HepG2 (cell line): ENCODE results near the gene MPIG6B. TPM values are rescaled to one million over a fixed set of nuclear protein-coding genes. Genes with fewer than 3 reads are reported as not detected.

Source experiments
- AGO2 ChIP-seq: fragments of 200-400 bp; formaldehyde crosslinking; optimal IDR thresholded peaks from 2 replicates; pipeline ENCODE3; 2017; ENCODE audit warnings: mild to moderate bottlenecking, low read depth, low read length, moderate library complexity
- CREB1 ChIP-seq, 2 experiments: fragments of 450-650 bp in 1 of 2; IDR thresholded peaks; 2 replicates each; pipeline ENCODE4 v1.6.1; 2016 to 2017; ENCODE audit warnings: control low read depth in 1 of 2, mild to moderate bottlenecking in 1 of 2, missing compliant biosample characterization in 1 of 2, missing genetic modification characterization in 1 of 2
- CREB3 ChIP-seq: sonication (generic); formaldehyde crosslinking; IDR thresholded peaks from 2 replicates; pipeline ENCODE4 v1.5.0; 2020; ENCODE audit warnings: missing genetic modification reagents
- DNMT3B ChIP-seq: conservative IDR thresholded peaks from 2 replicates; pipeline ENCODE4 v1.6.1; 2016; ENCODE audit warnings: missing biosample characterization, control low read depth
- GATAD1 ChIP-seq: IDR thresholded peaks from 2 replicates; pipeline ENCODE4 v1.6.1; 2016; ENCODE audit warnings: missing genetic modification reagents, missing compliant biosample characterization
- HNF4G ChIP-seq, 2 experiments: sonication (generic) in 1 of 2; formaldehyde crosslinking in 1 of 2; IDR thresholded peaks; 2 replicates each; pipeline versions ENCODE4 v1.4.0 to v1.6.1; 2011 to 2020; ENCODE audit warnings: borderline replicate concordance in 2 of 2, low read depth in 2 of 2, mild to moderate bottlenecking in 2 of 2, low read length in 1 of 2, missing genetic modification reagents in 1 of 2, moderate library complexity in 1 of 2
- LBX2 ChIP-seq: sonication (generic); formaldehyde crosslinking; IDR thresholded peaks from 2 replicates; pipeline ENCODE4 v1.5.0; 2020; ENCODE audit warnings: missing genetic modification reagents, mild to moderate bottlenecking, borderline replicate concordance
- MTA1 ChIP-seq: sonication (generic); formaldehyde crosslinking; IDR thresholded peaks from 2 replicates; pipeline ENCODE4 v1.4.0; 2020; ENCODE audit warnings: missing genetic modification reagents, mild to moderate bottlenecking, borderline replicate concordance
- NFE2L1 ChIP-seq: sonication (generic); formaldehyde crosslinking; IDR thresholded peaks from 2 replicates; pipeline ENCODE4 v1.4.0; 2020; ENCODE audit warnings: missing genetic modification reagents, mild to moderate bottlenecking, borderline replicate concordance
- NFIB ChIP-seq: sonication (generic); formaldehyde crosslinking; IDR thresholded peaks from 2 replicates; pipeline ENCODE4 v1.9.0; 2021; ENCODE audit warnings: missing genetic modification reagents, mild to moderate bottlenecking, borderline replicate concordance
- ONECUT2 ChIP-seq: sonication (generic); formaldehyde crosslinking; IDR thresholded peaks from 2 replicates; pipeline ENCODE4 v1.4.0; 2020; ENCODE audit warnings: missing genetic modification reagents
- PRPF4 ChIP-seq: fragments of 200-400 bp; formaldehyde crosslinking; IDR thresholded peaks from 2 replicates; pipeline ENCODE4 v1.6.1; 2016; ENCODE audit warnings: low read length, low read depth; ENCODE audit not compliant: poor library complexity, severe bottlenecking
- SIX4 ChIP-seq: sonication (generic); formaldehyde crosslinking; IDR thresholded peaks from 2 replicates; pipeline ENCODE4 v1.4.0; 2020; ENCODE audit warnings: missing genetic modification reagents
- SMC3 ChIP-seq: IDR thresholded peaks from 2 replicates; pipeline ENCODE4 v1.6.1; 2011; ENCODE audit warnings: low read length, improper control_type of control experiment
- THAP11 ChIP-seq: IDR thresholded peaks from 2 replicates; pipeline ENCODE4 v1.6.1; 2016; ENCODE audit warnings: missing biosample characterization, missing genetic modification reagents
- U2AF2 ChIP-seq: fragments of 200-400 bp; formaldehyde crosslinking; IDR thresholded peaks from 2 replicates; pipeline ENCODE4 v1.6.1; 2017; ENCODE audit warnings: low read depth, mild to moderate bottlenecking, low read length
- ZC3H13 ChIP-seq: sonication (generic); formaldehyde crosslinking; IDR thresholded peaks from 2 replicates; pipeline ENCODE4 v1.8.1; 2023; ENCODE audit warnings: mild to moderate bottlenecking, missing genetic modification reagents, moderate library complexity
- ZFP37 ChIP-seq: sonication (generic); formaldehyde crosslinking; IDR thresholded peaks from 2 replicates; pipeline ENCODE4 v1.4.0; 2020; ENCODE audit warnings: missing genetic modification reagents, borderline replicate concordance
- ZNF260 ChIP-seq: sonication (generic); formaldehyde crosslinking; IDR thresholded peaks from 2 replicates; pipeline ENCODE4 v1.4.0; 2020; ENCODE audit warnings: missing genetic modification reagents, low read depth, mild to moderate bottlenecking, borderline replicate concordance
- ZNF34 ChIP-seq: sonication (generic); formaldehyde crosslinking; IDR thresholded peaks from 2 replicates; pipeline ENCODE4 v1.4.0; 2020; ENCODE audit warnings: mild to moderate bottlenecking, missing genetic modification reagents, borderline replicate concordance
- ZNF678 ChIP-seq: sonication (generic); formaldehyde crosslinking; IDR thresholded peaks from 2 replicates; pipeline ENCODE4 v1.4.0; 2020; ENCODE audit warnings: mild to moderate bottlenecking, missing genetic modification reagents
- polyA plus RNA-seq, 8 experiments: library from polyadenylated mRNA; depleted of rRNA in 3 of 8; stranded (reverse) in 7 of 8; unstranded in 1 of 8; fragments of >200 nt; fragmentation: Illumina TruSeq in 4 of 8; extraction: Trizol in 4 of 8; gene quantifications; 2 replicates each; pipeline versions ENCODE4 v1.2.1 to v1.2.3, GENCODE V29; 2011 to 2016; ENCODE audit warnings: low read depth in 4 of 8, missing spikeins in 1 of 8, mixed read lengths in 1 of 8; ENCODE audit not compliant: insufficient read depth in 1 of 8
- total RNA-seq, 5 experiments: library from RNA; depleted of rRNA; stranded (reverse); fragments of >200 nt; fragmentation: Illumina TruSeq; extraction: Trizol; gene quantifications; 2 replicates each; pipeline ENCODE4 v1.2.3, GENCODE V29; 2016; ENCODE audit warnings: low read depth in 1 of 5
- TF ChIP-seq, protein P1 (sequence below): sonication (generic); formaldehyde crosslinking; IDR thresholded peaks from 2 replicates; pipeline ENCODE4 v1.9.0; 2022; ENCODE audit warnings: missing genetic modification reagents, mild to moderate bottlenecking, borderline replicate concordance
- TF ChIP-seq, protein P2 (sequence below): sonication (generic); formaldehyde crosslinking; IDR thresholded peaks from 2 replicates; pipeline ENCODE4 v1.8.1; 2023; ENCODE audit warnings: mild to moderate bottlenecking, missing genetic modification reagents
- TF ChIP-seq, protein P3 (sequence below): sonication (generic); formaldehyde crosslinking; IDR thresholded peaks from 2 replicates; pipeline ENCODE4 v1.4.0; 2020; ENCODE audit warnings: mild to moderate bottlenecking, missing genetic modification reagents

The MPIG6B gene
- total and polyA plus RNA-seq, 2 of the 13 experiments (the other 11 are each of a cell fraction or from before 2014, with no cell fraction given): not detected

DNA sequence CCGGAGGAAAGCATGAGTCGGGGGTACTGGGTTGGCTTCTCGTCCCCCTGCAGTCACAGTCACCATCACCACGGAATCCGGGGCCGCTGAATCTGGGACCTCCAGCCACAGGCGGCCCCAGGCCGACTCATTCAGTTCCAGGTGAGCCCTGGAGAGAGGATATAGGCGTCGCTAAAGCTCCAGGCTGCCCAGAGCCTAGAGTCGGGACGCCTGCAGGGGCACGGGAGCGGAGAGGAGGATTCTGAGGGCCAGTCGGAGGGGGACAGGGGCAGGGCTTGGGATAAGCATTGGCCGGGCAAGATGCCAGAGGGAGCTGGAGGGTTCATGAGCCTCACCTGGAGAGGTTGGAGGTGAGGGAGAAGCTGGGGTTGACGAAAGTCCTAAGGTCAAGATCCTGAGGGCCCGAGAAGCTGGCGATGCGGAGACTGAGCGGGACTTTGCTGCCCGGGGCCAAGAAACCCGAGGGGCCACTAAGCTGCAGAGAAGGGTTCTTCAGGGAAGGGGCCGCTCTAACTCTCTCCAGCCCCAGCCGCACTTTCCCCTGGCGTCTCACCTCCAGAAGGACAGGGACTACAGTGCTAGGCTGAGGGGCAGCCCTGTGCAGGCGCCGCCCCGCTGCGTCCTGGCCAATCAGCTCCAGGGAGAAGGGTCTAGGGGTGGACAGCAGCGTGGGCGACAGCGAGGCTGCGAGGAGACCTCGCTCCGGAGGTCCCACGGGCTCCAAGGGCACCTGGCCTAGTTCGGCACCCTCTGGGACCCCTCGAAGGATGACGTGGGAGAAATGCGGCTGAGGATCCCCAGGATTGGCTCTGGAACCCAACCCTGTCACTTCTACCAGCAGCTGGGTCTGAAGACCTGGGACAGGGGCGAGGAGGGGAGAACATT, 43.0 kb downstream of the MPIG6B start (continued):
- TF ChIP-seq, protein P1, sequence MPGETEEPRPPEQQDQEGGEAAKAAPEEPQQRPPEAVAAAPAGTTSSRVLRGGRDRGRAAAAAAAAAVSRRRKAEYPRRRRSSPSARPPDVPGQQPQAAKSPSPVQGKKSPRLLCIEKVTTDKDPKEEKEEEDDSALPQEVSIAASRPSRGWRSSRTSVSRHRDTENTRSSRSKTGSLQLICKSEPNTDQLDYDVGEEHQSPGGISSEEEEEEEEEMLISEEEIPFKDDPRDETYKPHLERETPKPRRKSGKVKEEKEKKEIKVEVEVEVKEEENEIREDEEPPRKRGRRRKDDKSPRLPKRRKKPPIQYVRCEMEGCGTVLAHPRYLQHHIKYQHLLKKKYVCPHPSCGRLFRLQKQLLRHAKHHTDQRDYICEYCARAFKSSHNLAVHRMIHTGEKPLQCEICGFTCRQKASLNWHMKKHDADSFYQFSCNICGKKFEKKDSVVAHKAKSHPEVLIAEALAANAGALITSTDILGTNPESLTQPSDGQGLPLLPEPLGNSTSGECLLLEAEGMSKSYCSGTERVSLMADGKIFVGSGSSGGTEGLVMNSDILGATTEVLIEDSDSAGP (CRISPR knock-in tag): peak; percentile 78; the same call in 1 of the 2 replicates
- TF ChIP-seq MTA1 (CRISPR knock-in tag) (peak; percentile 56; the same call in 1 of the 2 replicates), CREB3 (CRISPR knock-in tag) (no peak), ONECUT2 (CRISPR knock-in tag) (no peak), AGO2 (no peak), GATAD1 (CRISPR knock-in tag) (no peak; the same call in 1 of the 2 replicates), SIX4 (no peak), ZFP37 (CRISPR knock-in tag) (no peak; the same call in 1 of the 2 replicates), THAP11 (CRISPR knock-in tag) (peak; percentile 38; the same call in 1 of the 2 replicates), NFIB (CRISPR knock-in tag) (no peak), CREB1 (IDR thresholded peaks at IDR 0.05) (peak; percentile 33; the same call in 1 of the 2 replicates), CREB1 (CRISPR knock-in tag; IDR thresholded peaks at IDR 0.05) (no peak), ZNF678 (CRISPR knock-in tag) (no peak), NFE2L1 (CRISPR knock-in tag) (no peak), ZNF260 (CRISPR knock-in tag) (no peak), LBX2 (CRISPR knock-in tag) (peak; percentile 90; the same call in 1 of the 2 replicates), PRPF4 (no peak), ZNF34 (no peak), U2AF2 (no peak), DNMT3B (CRISPR knock-in tag) (no peak), HNF4G (IDR thresholded peaks at IDR 0.05; ENCODE audit: borderline replicate concordance, low read depth, low read length) (no peak), HNF4G (CRISPR knock-in tag; IDR thresholded peaks at IDR 0.05; ENCODE audit: borderline replicate concordance, low read depth) (no peak), SMC3 (no peak), ZC3H13 (CRISPR knock-in tag) (0 out of 2 replicates have a peak, but pooled peaks have one; percentile 40)
- TF ChIP-seq, protein P2, sequence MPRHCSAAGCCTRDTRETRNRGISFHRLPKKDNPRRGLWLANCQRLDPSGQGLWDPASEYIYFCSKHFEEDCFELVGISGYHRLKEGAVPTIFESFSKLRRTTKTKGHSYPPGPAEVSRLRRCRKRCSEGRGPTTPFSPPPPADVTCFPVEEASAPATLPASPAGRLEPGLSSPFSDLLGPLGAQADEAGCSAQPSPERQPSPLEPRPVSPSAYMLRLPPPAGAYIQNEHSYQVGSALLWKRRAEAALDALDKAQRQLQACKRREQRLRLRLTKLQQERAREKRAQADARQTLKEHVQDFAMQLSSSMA (CRISPR knock-in tag): 0 out of 2 replicates have a peak, but pooled peaks have one; percentile 58
- TF ChIP-seq, protein P3, sequence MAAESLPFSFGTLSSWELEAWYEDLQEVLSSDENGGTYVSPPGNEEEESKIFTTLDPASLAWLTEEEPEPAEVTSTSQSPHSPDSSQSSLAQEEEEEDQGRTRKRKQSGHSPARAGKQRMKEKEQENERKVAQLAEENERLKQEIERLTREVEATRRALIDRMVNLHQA: no peak
